Sigmoid colon (tissue), 7 donors: ENCODE results near the gene MMP3. TPM values are rescaled to one million over a fixed set of nuclear protein-coding genes. Genes with fewer than 3 reads are reported as not detected.

Experiments used
- DNase-seq: peaks from one replicate; pipeline ENCODE4 v3.0.0-alpha.2; 2019
- H3K27ac ChIP-seq, 4 donors: fragments of 200-600 bp; sonication (generic); one replicate each; pipeline ENCODE4 v1.5.1; 2016 to 2019; ENCODE audit warnings: mild to moderate bottlenecking in 1 of 4
- H3K27me3 ChIP-seq, 3 donors: fragments of 200-600 bp; sonication (generic); one replicate each; pipeline ENCODE4 v1.5.1; 2019; ENCODE audit warnings: mild to moderate bottlenecking in 1 of 3
- H3K36me3 ChIP-seq, 4 donors: fragments of 200-600 bp; sonication (generic); one replicate each; pipeline ENCODE4 v1.5.1; 2016 to 2019
- H3K4me1 ChIP-seq, 4 donors: fragments of 200-600 bp; sonication (generic); one replicate each; pipeline ENCODE4 v1.5.1; 2017 to 2019
- H3K4me3 ChIP-seq, 4 donors: fragments of 200-600 bp; sonication (generic); one replicate each; pipeline ENCODE4 v1.5.1; 2017 to 2019; ENCODE audit warnings: mild to moderate bottlenecking in 2 of 4, moderate library complexity in 1 of 4
- H3K9me3 ChIP-seq, 4 donors: fragments of 200-600 bp in 3 of 4; sonication (generic) in 3 of 4; one replicate each; pipeline versions ENCODE4 v1.5.1 to v1.6.1; 2013 to 2019
- EP300 ChIP-seq, 4 donors: sonication (generic); formaldehyde crosslinking; IDR thresholded peaks; one replicate each; pipeline ENCODE4 v1.6.1; 2017; ENCODE audit warnings: antibody characterized with exemption in 4 of 4
- POLR2A ChIP-seq, 2 donors: fragments of 450-650 bp; IDR thresholded peaks; one replicate each; pipeline ENCODE4 v1.6.1; 2016; ENCODE audit warnings: antibody characterized with exemption in 2 of 2, mild to moderate bottlenecking in 2 of 2, moderate library complexity in 2 of 2
- POLR2AphosphoS5 ChIP-seq, 4 donors: sonication (generic); formaldehyde crosslinking; IDR thresholded peaks; one replicate each; pipeline ENCODE4 v1.6.1; 2017; ENCODE audit warnings: antibody characterized with exemption in 4 of 4
- WGBS, 2 donors: extraction: QIAGEN DNeasy Blood & Tissue Kit; methylation state at CpG; one replicate each; pipeline ENCODE4 v1.1.7; 2013; 5-methylcytosine and 5-hydroxymethylcytosine counted together
- intact Hi-C: fragments of 100-400 bp; cut with DNase I; formaldehyde crosslinking; loops from one replicate; pipeline ENCODE4 v1.15.1; 2023
- polyA plus RNA-seq, 3 donors: library from polyadenylated mRNA; stranded (reverse); fragments of 200-250 nt; gene quantifications; one replicate each; pipeline ENCODE4 v1.2.3, GENCODE V29; 2013
- total RNA-seq, 4 donors: library from RNA; depleted of rRNA; stranded (reverse); fragments of >200 nt; gene quantifications; one replicate each; pipeline ENCODE4 v1.1.0, GENCODE V29; 2016
- TF ChIP-seq, protein P1 (sequence below), 4 experiments: fragments of 450-650 bp in 3 of 4; fragments of 200-600 bp in 1 of 4; IDR thresholded peaks; one replicate each; pipeline ENCODE4 v1.5.1; 2016 to 2019; ENCODE audit warnings: antibody characterized with exemption in 4 of 4, mild to moderate bottlenecking in 3 of 4, moderate library complexity in 2 of 4
- donor health status: healthy with polysubstance abuse.
- donor health status: Bipolar disorder and iron deficiency.
- donor health status: healthy.

The MMP3 gene
- total and polyA plus RNA-seq, 7 donors, result 0.36 to 28.5 (median 2.8) TPM; not detected in 2

GRCh38 chr11:102831489-102832440 is 11.6 kb downstream of the MMP3 start:
- Histone ChIP-seq H3K36me3 (no peaks in the 10 kb centered on the region), H3K27ac (peak overlapping the region in 3 of 4 donors; percentile 43 to 63 (median 44)), H3K27me3 (no peaks in the 10 kb centered on the region), H3K4me1 (peaks cover 0 to 20% (median 11%) of the 10 kb centered on the region in 4 donors), H3K4me3 (peak overlapping the region in 3 of 4 donors; percentile 36 to 45 (median 36)), H3K9me3 (no peaks in the 10 kb centered on the region)
- intact Hi-C loops, result loop anchor here (5.0 kb wide), 2 partner anchors 111 to 221 kb away; no protein-coding TSS in a partner anchor
- DNase-seq, result peak; percentile 70
- TF ChIP-seq, protein P1, sequence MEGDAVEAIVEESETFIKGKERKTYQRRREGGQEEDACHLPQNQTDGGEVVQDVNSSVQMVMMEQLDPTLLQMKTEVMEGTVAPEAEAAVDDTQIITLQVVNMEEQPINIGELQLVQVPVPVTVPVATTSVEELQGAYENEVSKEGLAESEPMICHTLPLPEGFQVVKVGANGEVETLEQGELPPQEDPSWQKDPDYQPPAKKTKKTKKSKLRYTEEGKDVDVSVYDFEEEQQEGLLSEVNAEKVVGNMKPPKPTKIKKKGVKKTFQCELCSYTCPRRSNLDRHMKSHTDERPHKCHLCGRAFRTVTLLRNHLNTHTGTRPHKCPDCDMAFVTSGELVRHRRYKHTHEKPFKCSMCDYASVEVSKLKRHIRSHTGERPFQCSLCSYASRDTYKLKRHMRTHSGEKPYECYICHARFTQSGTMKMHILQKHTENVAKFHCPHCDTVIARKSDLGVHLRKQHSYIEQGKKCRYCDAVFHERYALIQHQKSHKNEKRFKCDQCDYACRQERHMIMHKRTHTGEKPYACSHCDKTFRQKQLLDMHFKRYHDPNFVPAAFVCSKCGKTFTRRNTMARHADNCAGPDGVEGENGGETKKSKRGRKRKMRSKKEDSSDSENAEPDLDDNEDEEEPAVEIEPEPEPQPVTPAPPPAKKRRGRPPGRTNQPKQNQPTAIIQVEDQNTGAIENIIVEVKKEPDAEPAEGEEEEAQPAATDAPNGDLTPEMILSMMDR (IDR thresholded peaks at IDR 0.05), result peak in 3 of 4 experiments; percentile 39 to 50 (median 49)
- TF ChIP-seq EP300 (IDR thresholded peaks at IDR 0.05), result no peak
- WGBS, 2 donors, result 39 to 48% methylated on average over 38 of the region's 38 CpGs

DNA sequence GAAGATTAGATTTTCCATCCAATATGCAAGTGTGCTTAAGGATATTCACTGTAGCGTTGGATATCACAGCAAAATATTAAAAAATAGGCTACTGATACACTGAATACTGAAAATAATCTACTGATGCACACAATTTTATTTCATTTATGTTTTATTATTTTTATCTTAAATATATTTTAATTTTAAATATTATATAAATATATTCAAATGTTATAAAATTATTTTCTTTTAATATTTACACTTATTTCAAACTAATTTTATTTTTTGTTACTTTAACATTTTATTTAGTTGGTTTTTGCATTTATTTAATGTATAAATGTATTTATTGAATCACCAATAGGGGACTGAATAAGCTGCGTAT is 12.3 kb downstream of the MMP3 start:
- TF ChIP-seq, protein P1 (IDR thresholded peaks at IDR 0.05), result no peak
- TF ChIP-seq POLR2A (IDR thresholded peaks at IDR 0.05) (no peak), EP300 (IDR thresholded peaks at IDR 0.05) (no peak), POLR2AphosphoS5 (IDR thresholded peaks at IDR 0.05) (no peak)
- no peak for DNase-seq
- Histone ChIP-seq H3K4me3 (peak overlapping the region in 2 of 4 donors; percentile 36 to 45), H3K36me3 (no peaks in the 10 kb centered on the region), H3K27me3 (no peaks in the 10 kb centered on the region), H3K27ac (peak overlapping the region in 1 of 4 donors; percentile 63), H3K4me1 (peaks cover 0 to 15% (median 8%) of the 10 kb centered on the region in 4 donors), H3K9me3 (no peaks in the 10 kb centered on the region)
- intact Hi-C loops, result loop anchor here (5.0 kb wide), 2 partner anchors 111 to 221 kb away; no protein-coding TSS in a partner anchor
- 55 to 57% methylated on average over 2 of the region's 2 CpGs for WGBS, 2 donors

- TF ChIP-seq, protein P1 (IDR thresholded peaks at IDR 0.05), result no peak
- no peak for TF ChIP-seq EP300 (IDR thresholded peaks at IDR 0.05)
- TF ChIP-seq POLR2A (IDR thresholded peaks at IDR 0.05), result no peak
- no peak for TF ChIP-seq POLR2AphosphoS5 (IDR thresholded peaks at IDR 0.05)
- 66 to 80% methylated on average over 5 of the region's 5 CpGs for WGBS, 2 donors
- Histone ChIP-seq H3K27me3 (no peaks in the 10 kb centered on the region), H3K4me1 (peaks cover 0 to 8% (median under 1%) of the 10 kb centered on the region in 4 donors), H3K9me3 (no peaks in the 10 kb centered on the region), H3K27ac (no peak overlapping the region), H3K4me3 (no peak overlapping the region), H3K36me3 (no peaks in the 10 kb centered on the region)
- intact Hi-C loops, result loop anchor here (5.0 kb wide), 2 partner anchors 112 to 222 kb away; no protein-coding TSS in a partner anchor
- DNase-seq, result no peak
These were observed 13.2 kb downstream of the MMP3 start for GRCh38 chr11:102830001-102830727.

DNA sequence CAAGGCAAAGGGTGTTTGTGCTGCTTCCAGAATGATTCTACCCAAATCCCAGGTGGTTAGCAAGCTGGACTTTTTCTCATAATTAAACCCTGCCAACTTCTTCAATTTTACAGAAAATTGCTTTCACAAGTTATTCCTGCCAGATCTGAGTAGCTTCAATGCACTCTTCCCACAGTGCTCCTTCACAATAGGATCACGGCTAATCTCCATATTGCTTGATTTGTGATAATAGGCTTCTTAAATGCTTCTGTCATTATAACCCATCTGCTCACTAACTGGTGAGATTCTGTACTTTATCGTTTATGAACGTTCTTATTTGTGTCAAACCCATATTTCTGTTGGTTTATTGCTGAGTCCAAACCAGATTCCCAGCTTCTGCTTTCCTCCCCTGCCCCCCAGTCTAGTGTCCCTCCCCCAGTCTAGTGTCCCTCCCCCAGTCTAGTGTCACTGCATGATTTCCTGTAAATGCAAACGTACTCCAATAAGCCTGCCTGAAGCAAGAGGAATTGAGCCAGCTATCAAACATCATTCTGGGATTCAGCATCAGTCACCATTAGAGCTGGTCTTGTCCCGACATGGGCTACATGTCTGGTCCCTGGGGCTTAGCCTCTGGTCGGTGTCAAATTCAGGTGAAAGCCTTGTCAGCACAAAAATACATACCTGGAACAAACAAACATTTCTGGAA is 14.0 kb downstream of the MMP3 start:
- H3K4me1 ChIP-seq, result peaks cover 0 to 8% (median 0%) of the 10 kb centered on the region in 4 donors
- 64 to 65% methylated on average over 6 of the region's 6 CpGs for WGBS, 2 donors
- intact Hi-C loops, result no loop called here
- no peak for DNase-seq
- H3K9me3 ChIP-seq, result no peaks in the 10 kb centered on the region
- TF ChIP-seq, protein P1 (IDR thresholded peaks at IDR 0.05), result no peak
- no peak for TF ChIP-seq POLR2A (IDR thresholded peaks at IDR 0.05)
- no peak for TF ChIP-seq EP300 (IDR thresholded peaks at IDR 0.05)
- TF ChIP-seq POLR2AphosphoS5 (IDR thresholded peaks at IDR 0.05), result no peak
- H3K27ac ChIP-seq, result no peak overlapping the region
- no peaks in the 10 kb centered on the region for H3K36me3 ChIP-seq
- H3K27me3 ChIP-seq, result no peaks in the 10 kb centered on the region
- no peak overlapping the region for H3K4me3 ChIP-seq
